Effector CD8-positive, alpha-beta T cell (primary cell): ENCODE data around the gene FBXL17.

Experiments used
- DNase-seq: peaks from one replicate; lab custom pipeline; 2025; lab: John Stamatoyannopoulos, UW

FBXL17 gene

GRCh38 chr5:107990881-107991810 is 390.8 kb downstream of the FBXL17 start:
- DNase-seq: no peak

GRCh38 chr5:107985144-107985543 is 396.8 kb downstream of the FBXL17 start:
- DNase-seq: no peak

DNA sequence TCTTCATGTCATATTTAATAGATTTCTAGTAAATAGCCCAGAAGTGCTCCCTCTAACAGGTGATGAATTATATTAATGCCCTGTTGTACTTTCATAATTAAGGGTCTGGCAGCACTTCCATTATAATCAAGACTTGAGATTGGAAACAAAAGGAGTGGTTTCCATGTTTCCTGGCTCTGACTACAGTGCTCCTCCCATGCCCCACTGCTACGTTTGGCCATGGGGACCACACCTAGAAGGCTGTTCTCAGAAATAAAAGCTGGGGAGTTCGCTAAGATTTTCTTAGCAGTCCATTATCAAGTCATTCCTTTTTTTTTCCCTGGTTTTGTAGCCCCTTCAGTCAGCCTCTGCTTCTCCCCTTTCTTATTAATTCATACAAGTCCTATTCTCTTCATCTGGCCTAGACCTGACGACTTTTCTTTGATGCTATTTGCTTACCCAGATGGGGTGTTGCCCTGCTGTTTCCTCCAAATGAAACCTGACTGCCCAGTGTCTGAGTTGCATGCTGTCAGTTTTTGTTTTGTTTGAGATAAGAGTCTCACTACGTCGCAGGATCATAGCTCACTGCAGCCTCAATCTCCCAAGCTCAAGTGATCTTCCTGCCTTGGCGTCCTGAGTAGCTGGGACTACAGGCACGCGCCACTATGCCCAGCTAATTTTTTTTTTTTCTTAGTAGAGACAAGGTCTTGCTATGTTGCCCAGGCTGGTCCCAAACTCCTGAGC is 399.0 kb downstream of the FBXL17 start:
- DNase-seq: no peak

DNA sequence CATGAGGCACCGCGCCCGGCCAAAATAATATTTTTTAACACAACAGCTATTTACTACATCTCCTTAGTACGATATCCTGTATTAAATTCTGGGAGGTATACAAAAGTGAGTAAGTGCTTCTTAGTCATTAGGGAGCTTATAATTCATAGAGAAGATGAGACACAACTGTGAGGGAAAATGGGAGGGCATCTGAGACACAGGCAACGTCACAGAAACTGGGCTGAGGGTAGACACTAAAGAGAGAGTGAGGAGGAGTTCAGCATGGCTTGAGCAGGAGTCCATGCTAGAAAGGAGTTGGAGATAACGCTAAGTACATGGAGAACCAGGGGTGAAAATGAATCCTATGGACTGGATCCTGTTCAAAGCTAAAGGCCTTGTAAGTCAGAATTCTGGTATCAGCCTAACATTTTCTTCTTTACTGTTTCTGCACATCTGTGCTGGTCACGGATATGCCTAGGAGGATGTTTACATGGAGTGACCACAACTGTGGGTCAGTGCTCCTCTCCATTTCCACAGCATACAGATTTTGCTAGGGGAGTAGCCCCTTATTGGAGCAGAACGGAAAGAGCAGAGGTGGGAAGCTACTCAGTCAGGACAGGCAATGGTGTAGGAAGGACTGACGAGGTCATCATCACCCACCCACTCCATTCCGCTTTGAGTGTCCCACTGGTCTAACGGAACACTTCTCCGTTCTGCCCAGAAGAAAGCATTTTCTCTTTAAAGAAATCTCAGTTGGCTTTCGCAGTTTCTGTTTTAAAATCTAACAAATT is 400.8 kb downstream of the FBXL17 start:
- no peak for DNase-seq

GRCh38 chr5:107979900-107980299 is 402.0 kb downstream of the FBXL17 start:
- no peak for DNase-seq

DNA sequence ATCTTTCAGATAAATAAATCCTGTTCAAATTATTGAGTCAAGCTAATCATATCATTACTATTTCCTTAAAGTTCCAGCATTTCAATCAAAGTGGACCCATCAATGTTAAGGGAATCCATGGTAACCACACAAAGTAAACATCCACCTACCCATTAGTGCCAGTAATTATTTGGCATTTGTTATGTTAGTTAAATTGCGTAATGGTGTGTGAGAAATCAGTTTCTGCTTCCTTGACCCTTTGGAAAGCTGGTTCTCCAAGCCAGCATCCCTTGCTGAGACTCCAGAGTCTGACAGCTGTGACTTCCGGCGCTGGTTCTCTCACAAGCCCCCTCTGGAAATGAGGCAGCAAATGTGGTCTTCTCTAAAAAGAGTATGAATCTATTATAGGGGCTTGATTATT is 402.6 kb downstream of the FBXL17 start:
- DNase-seq: no peak

DNA sequence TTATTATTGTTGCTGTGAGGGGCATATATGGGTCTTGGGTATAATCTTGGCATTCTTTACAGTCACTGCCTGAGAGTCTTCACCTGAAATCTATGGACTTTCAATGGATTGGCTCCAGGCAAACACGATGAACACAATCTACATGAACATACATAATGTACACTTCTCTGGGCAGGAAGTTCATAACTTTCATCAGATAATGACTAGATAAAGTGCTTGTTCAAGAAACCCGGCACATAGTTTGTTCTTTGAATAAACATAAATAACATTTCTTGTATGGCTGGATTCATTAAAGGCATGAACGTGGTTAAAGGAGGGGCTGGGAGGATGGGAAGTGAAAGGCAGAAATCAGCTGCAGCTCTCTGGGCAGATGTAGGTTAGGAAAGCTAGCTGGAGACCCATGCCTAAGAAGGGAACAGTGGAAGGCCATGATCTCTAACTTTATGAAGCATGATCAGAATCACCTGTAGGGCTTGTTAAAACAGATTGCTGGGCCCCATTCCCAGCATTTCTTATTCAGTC is 404.3 kb downstream of the FBXL17 start:
- no peak for DNase-seq

- DNase-seq: no peak
Observed at GRCh38 chr5:107975568-107975967, 406.3 kb downstream of the FBXL17 start.

DNA sequence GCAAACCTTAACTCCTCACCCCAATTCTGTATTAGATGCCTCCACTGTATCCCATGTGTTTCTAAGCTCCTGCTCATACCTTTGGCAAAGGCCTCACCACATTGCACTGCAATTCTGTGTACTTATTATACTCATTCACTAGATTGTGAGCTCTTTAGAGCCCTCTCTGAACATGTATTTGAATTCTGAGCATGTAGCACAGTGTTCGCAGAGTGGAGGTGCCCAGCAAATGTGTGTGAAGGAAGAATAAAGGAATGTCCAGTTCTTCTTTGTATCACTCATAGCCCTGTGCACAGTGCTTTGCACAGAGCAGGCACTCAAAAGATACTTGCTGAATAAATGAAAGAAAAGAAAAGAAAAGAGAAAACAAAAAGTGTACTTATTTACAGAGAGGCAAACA is 410.1 kb downstream of the FBXL17 start:
- DNase-seq: no peak

- no peak for DNase-seq
Observed at GRCh38 chr5:107969847-107970246, 412.1 kb downstream of the FBXL17 start.

DNA sequence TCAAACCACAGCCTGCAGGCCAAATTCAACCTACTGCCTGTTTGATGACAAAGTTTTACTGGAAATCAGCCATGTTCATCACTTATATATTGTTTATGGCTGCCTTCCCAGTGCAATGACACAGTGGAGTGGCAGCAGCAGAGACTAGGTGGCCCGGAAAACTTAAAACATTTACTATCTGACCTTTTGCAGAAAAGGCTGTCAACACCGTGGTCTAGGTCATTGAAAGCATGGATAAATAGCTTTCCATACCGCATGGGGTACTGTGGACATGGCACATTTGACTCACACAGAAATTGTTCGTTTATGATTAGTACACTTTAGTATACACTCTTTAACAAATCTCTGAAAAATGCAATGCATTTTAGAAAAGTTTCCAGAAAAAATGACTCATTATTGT is 412.9 kb downstream of the FBXL17 start:
- no peak for DNase-seq

DNA sequence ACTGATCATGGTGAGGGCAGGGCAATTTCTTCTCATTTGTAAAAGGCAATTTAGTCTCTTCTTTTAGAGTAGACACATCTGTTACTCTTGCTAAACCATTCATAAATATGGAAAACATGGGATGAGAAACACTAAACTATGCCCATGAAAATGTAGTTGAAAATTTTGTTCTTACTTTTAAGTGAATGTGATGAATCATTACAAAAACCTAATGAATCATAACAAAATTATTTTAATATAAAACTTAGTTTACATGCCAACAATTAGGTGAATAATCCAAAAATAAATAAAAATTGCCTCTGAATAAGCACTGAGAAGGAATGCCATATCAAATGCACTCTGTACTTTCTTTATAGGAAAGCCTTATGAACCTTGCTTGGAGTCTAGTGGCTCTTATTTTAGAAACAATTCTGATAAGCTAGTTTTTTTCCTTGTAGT is 413.5 kb downstream of the FBXL17 start:
- DNase-seq: no peak

DNA sequence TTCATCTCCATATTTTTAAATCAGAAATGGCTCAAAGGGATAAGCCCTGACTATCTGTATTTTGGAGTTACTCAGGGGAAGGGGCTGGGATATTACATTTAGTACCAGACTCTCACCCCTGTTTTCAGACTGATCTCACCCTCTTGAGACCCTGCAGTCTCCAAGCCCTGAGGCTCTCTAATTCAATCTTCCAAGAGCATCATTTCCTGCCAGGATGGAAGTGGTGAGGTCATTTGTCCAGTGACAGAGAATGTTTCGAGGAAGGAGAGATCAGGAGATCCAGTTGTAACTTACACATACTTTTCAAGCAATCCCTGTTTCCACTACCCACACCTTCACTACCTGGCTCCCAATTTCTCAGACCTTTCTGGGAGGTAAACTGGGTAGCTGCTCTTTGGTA is 415.7 kb downstream of the FBXL17 start:
- DNase-seq: no peak

DNA sequence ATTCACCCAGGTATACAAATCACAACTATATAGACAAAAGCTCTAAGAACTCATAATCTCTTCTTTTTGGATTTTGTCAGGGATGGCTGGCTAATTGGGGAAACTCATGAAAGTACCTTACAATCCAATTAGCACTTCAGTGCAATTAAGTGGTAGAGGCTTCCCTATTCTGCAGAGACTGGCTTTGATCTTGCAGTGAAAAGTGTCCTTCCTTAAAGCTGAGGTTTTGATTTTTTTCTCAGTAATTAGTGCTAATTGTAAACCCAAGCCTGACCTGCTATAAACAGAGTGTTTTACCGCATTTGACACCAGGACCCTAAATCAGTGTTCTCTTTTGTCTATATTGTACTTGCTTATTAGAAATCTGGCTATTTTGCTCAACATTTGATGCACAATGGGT is 417.2 kb downstream of the FBXL17 start:
- no peak for DNase-seq

- no peak for DNase-seq
Observed at GRCh38 chr5:107959573-107960279, 422.2 kb downstream of the FBXL17 start.

DNA sequence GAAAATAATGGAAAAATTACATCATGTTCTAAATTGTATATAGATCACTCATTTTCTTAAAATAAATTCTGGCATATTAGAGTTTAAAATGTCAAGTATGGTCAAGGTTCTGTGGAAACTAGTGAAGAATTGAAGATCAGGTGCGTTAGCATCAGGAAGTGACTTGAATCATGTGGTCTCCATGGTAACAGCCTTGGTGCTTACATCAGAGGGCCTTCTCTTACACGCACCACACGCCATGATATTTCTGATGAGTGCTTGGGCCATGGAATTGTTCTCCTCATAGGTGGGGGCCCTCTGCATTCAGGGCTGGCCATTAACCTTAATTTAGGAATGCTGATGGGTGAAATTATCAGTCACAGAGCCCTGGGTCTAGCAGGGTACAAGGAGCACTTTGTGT is 423.0 kb downstream of the FBXL17 start:
- no peak for DNase-seq

DNA sequence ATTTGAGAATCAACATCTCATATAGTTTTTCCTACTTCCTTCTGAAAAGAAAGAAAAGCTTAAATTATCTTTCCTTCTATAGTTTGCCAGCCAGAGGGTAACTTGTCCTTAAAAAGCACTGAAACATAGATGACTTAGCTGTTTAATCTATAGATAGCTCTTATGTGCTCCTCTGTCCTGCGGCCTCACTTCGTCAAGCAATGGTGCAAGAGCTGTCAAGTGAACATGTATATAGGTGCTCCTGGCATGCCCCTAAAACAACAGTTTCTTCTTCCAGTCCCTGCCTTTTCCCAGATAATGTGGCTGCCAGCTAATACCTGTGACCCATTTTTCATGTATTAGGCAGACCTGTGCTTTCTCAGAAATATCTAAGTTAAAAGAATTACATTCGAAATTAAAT is 423.5 kb downstream of the FBXL17 start:
- no peak for DNase-seq

- no peak for DNase-seq
Observed at GRCh38 chr5:107957051-107957450, 424.8 kb downstream of the FBXL17 start.

GRCh38 chr5:107955321-107955720 is 426.6 kb downstream of the FBXL17 start:
- DNase-seq: no peak

DNA sequence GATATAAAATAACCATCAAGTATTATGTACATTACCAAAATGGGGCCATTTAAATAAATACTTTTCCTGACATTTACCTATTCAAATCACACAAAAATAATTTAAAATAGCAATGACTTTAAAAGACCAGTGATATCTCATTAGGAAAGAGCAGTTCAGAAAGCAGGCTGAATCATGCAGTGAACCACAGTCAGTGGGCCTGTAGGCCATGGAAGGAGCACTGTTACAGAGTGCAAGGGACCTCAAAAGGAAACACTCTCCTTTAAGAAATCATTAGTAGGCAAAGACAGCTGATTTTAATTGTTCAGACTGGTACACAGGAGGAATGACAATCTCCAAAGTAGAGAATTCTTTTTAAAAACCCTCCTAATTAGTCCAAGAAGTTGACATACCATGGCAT is 427.6 kb downstream of the FBXL17 start:
- no peak for DNase-seq

GRCh38 chr5:107952450-107952849 is 429.4 kb downstream of the FBXL17 start:
- DNase-seq: no peak

DNA sequence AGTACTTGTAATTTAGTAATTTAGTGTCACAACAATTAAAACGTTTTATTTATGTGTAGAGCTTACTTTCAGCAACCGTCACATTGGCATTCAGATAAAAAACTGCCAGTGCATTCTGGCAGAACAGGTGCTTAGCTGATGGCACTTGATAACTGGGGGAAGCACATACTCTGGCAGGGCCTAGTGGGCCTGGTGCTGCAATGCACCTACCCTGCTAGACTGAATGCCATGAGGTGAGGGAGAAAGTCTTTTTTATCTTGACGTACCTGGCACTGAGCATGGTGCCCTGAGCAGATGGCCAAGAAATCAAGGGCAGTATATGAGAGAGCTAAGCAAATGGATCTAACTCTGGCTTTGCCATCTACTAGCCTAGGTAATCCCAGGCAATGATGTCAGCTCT is 430.6 kb downstream of the FBXL17 start:
- no peak for DNase-seq
